Ovary (tissue), 3 donors: ENCODE results near the gene FGFR3.

ENCODE experiments used
- EP300 ChIP-seq: sonication (generic); formaldehyde crosslinking; IDR thresholded peaks from one replicate; pipeline ENCODE4 v1.6.1; 2017; ENCODE audit warnings: antibody characterized with exemption
- POLR2A ChIP-seq: fragments of 450-650 bp; IDR thresholded peaks from one replicate; pipeline ENCODE4 v1.6.1; 2017; ENCODE audit warnings: antibody characterized with exemption, mild to moderate bottlenecking, moderate library complexity
- TF ChIP-seq, protein P1 (sequence below), 3 donors: fragments of 450-650 bp in 2 of 3; fragments of 200-600 bp in 1 of 3; IDR thresholded peaks; one replicate each; pipeline versions ENCODE4 v1.5.1 to v1.8.0; 2016 to 2022; ENCODE audit warnings: antibody characterized with exemption in 3 of 3, mild to moderate bottlenecking in 1 of 3
- donor health status: DM: no; HTN: no; CAD: no.

GRCh38 chr4:1819816-1820215 lies 26.7 kb downstream of the FGFR3 start:
- TF ChIP-seq, protein P1, sequence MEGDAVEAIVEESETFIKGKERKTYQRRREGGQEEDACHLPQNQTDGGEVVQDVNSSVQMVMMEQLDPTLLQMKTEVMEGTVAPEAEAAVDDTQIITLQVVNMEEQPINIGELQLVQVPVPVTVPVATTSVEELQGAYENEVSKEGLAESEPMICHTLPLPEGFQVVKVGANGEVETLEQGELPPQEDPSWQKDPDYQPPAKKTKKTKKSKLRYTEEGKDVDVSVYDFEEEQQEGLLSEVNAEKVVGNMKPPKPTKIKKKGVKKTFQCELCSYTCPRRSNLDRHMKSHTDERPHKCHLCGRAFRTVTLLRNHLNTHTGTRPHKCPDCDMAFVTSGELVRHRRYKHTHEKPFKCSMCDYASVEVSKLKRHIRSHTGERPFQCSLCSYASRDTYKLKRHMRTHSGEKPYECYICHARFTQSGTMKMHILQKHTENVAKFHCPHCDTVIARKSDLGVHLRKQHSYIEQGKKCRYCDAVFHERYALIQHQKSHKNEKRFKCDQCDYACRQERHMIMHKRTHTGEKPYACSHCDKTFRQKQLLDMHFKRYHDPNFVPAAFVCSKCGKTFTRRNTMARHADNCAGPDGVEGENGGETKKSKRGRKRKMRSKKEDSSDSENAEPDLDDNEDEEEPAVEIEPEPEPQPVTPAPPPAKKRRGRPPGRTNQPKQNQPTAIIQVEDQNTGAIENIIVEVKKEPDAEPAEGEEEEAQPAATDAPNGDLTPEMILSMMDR (IDR thresholded peaks at IDR 0.05) = no peak
- no peak for TF ChIP-seq POLR2A
- TF ChIP-seq EP300 = no peak
